B cell (primary cell): ENCODE data around the gene HCFC1. TPM values are rescaled to one million over a fixed set of nuclear protein-coding genes. Genes with fewer than 3 reads are reported as not detected.
A peak's percentile ranks its signal among the peaks of the same experiment; 100 is the strongest.

Experiments used
- ATAC-seq: fragments of 200-7000 bp; cut with Tn5 transposase; one replicate; pipeline ENCODE4 v1.10.0; 2021; ENCODE audit warnings: low read depth, mild to moderate bottlenecking, moderate number of reproducible peaks, moderate library complexity
- CTCF ChIA-PET: fragments of 350-600 bp; sonication (Branson Sonifier 250); formaldehyde crosslinking; loops from one replicate; lab custom pipeline; 2021; ENCODE audit warnings: antibody characterized with exemption, inconsistent platforms; lab: Charles Lee
- POLR2A ChIA-PET: fragments of 350-600 bp; sonication (Branson Sonifier 250); formaldehyde crosslinking; loops from one replicate; lab custom pipeline; 2021; ENCODE audit warnings: antibody characterized with exemption; lab: Charles Lee
- DNase-seq: peaks from one replicate; pipeline ENCODE4 v3.0.0; 2013
- H2AFZ ChIP-seq: 2 replicates; pipeline ENCODE4 v1.6.1; 2012; ENCODE audit warnings: mild to moderate bottlenecking, low read depth, low read length; ENCODE audit not compliant: insufficient read depth, poor library complexity, severe bottlenecking
- H3K27ac ChIP-seq, 2 donors: 1 replicate in 1 of 2; 2 replicates in 1 of 2; pipeline ENCODE4 v1.5.1; 2012 to 2013; ENCODE audit warnings: low read length in 2 of 2, mild to moderate bottlenecking in 2 of 2, moderate library complexity in 1 of 2
- H3K27me3 ChIP-seq, 4 experiments: fragments of 200-600 bp in 1 of 4; sonication (generic) in 1 of 4; replicated peaks in 1 of 4; 1 replicate in 2 of 4; 2 replicates in 2 of 4; pipeline versions ENCODE4 v1.6.1 to v1.7.0; 2013 to 2016; ENCODE audit warnings: low read length in 3 of 4, mild to moderate bottlenecking in 2 of 4, mixed read lengths in 1 of 4, moderate library complexity in 1 of 4; ENCODE audit not compliant: insufficient read depth in 4 of 4, control insufficient read depth in 3 of 4; ENCODE audit errors: control extremely low read depth in 1 of 4
- H3K36me3 ChIP-seq, 2 experiments: replicated peaks in 1 of 2; 1 replicate in 1 of 2; 2 replicates in 1 of 2; pipeline versions ENCODE4 v1.6.1 to v1.7.1; 2013; ENCODE audit warnings: low read length in 1 of 2; ENCODE audit not compliant: insufficient read depth in 2 of 2, control insufficient read depth in 1 of 2; ENCODE audit errors: control extremely low read depth in 1 of 2, extremely low read depth in 1 of 2
- H3K4me1 ChIP-seq, 2 donors: fragments of 200-600 bp in 1 of 2; sonication (generic) in 1 of 2; 1 replicate in 1 of 2; 2 replicates in 1 of 2; pipeline versions ENCODE4 v1.5.1 to v1.6.1; 2013 to 2017; ENCODE audit warnings: low read length in 2 of 2; ENCODE audit not compliant: control insufficient read depth in 2 of 2, insufficient read depth in 2 of 2
- H3K4me2 ChIP-seq: replicated peaks from 2 replicates; pipeline ENCODE3; 2012; ENCODE audit warnings: mild to moderate bottlenecking, low read depth, low read length; ENCODE audit not compliant: poor library complexity, severe bottlenecking
- H3K4me3 ChIP-seq, 5 experiments: fragments of 200-600 bp in 1 of 5; sonication (generic) in 1 of 5; 1 replicate in 3 of 5; 2 replicates in 2 of 5; pipeline versions ENCODE4 v1.5.1 to v1.7.0; 2011 to 2016; ENCODE audit warnings: low read length in 4 of 5, mild to moderate bottlenecking in 4 of 5, low read depth in 2 of 5, control low read depth in 1 of 5, moderate library complexity in 1 of 5; ENCODE audit not compliant: insufficient read depth in 1 of 5; ENCODE audit errors: control extremely low read depth in 1 of 5, extremely low read depth in 1 of 5
- H3K79me2 ChIP-seq: fragments of 200-600 bp; sonication (generic); one replicate; pipeline ENCODE4 v1.6.0; 2016; ENCODE audit warnings: low read length; ENCODE audit not compliant: control insufficient read depth, insufficient read depth
- H3K9ac ChIP-seq: fragments of 200-600 bp; sonication (generic); 2 replicates; pipeline ENCODE4 v1.6.1; 2017; ENCODE audit warnings: mild to moderate bottlenecking, low read length, moderate library complexity
- H3K9me3 ChIP-seq, 3 donors: one replicate each; pipeline versions ENCODE4 v1.6.1 to v1.7.1; 2013; ENCODE audit warnings: low read length in 2 of 3; ENCODE audit not compliant: control insufficient read depth in 2 of 3, insufficient read depth in 1 of 3; ENCODE audit errors: control extremely low read depth in 1 of 3
- H4K20me1 ChIP-seq: 2 replicates; pipeline ENCODE4 v1.6.0; 2012; ENCODE audit warnings: mild to moderate bottlenecking, low read length; ENCODE audit not compliant: insufficient read depth, control insufficient read depth, poor library complexity, severe bottlenecking
- H3K27ac Mint-ChIP-seq: one replicate; pipeline ENCODE4 v1.8.0; 2021; ENCODE audit warnings: mixed read lengths
- H3K27me3 Mint-ChIP-seq: one replicate; pipeline ENCODE4 v1.8.0; 2021; ENCODE audit warnings: mixed read lengths
- H3K4me1 Mint-ChIP-seq: one replicate; pipeline ENCODE4 v1.8.0; 2021; ENCODE audit warnings: mixed read lengths
- H3K4me3 Mint-ChIP-seq: one replicate; pipeline ENCODE4 v1.8.0; 2021; ENCODE audit warnings: mixed read lengths
- H3K9me3 Mint-ChIP-seq: one replicate; pipeline ENCODE4 v1.8.0; 2022; ENCODE audit warnings: mixed read lengths; ENCODE audit not compliant: insufficient read depth
- CTCF ChIP-seq: fragments of 200-600 bp; IDR thresholded peaks from one replicate; pipeline ENCODE4 v1.8.0; 2022; ENCODE audit warnings: antibody characterized with exemption, mild to moderate bottlenecking
- EZH2 ChIP-seq: IDR thresholded peaks from 2 replicates; pipeline ENCODE4 v1.6.1; 2012; ENCODE audit warnings: borderline replicate concordance, low read depth, mild to moderate bottlenecking, moderate library complexity, low read length; ENCODE audit not compliant: insufficient read depth, poor library complexity, severe bottlenecking
- WGBS: methylation state at CpG from one replicate; pipeline ENCODE4 v1.1.5; 2013; ENCODE audit warnings: missing lambda C conversion rate; ENCODE audit not compliant: insufficient coverage; 5-methylcytosine and 5-hydroxymethylcytosine counted together
- intact Hi-C: fragments of 100-400 bp; cut with micrococcal nuclease; formaldehyde crosslinking; loops from one replicate; pipeline ENCODE4 v1.10.0; 2022
- polyA plus RNA-seq: library from polyadenylated mRNA; depleted of rRNA; stranded (reverse); fragments of >200 nt; gene quantifications from 2 replicates; pipeline ENCODE4 v1.2.3, GENCODE V29; 2012
- total RNA-seq, 2 donors: library from RNA; stranded (reverse); fragments of 120-200 nt in 1 of 2; gene quantifications; 1 replicate in 1 of 2; 2 replicates in 1 of 2; pipeline versions ENCODE4 v1.2.3 to v1.2.4, GENCODE V29; 2013 to 2022

The HCFC1 gene
- total and polyA plus RNA-seq, 2 donors (not counting 1 experiment from before 2014, with no cell fraction given): 32.1 to 57.7 TPM

- peak overlapping the region; percentile 47 for H3K4me2 ChIP-seq
- H3K9me3 Mint-ChIP-seq: no peaks in the 10 kb centered on the region
- intact Hi-C loops: no loop called here
- peak overlapping the region in 1 of 2 donors; percentile 52 for H3K27ac ChIP-seq
- H3K27me3 ChIP-seq: no peaks in the 10 kb centered on the region
- H3K4me3 Mint-ChIP-seq: peak overlapping the region; percentile 73
- H3K79me2 ChIP-seq: no peaks in the 10 kb centered on the region
- DNase-seq: no peak
- H3K36me3 ChIP-seq: peaks cover 0 to 4% of the 10 kb centered on the region in 2 experiments
- CTCF ChIA-PET: no interaction called here
- no peak for TF ChIP-seq CTCF
- no peak for TF ChIP-seq EZH2
- no peaks in the 10 kb centered on the region for H3K27me3 Mint-ChIP-seq
- H3K27ac Mint-ChIP-seq: peak overlapping the region; percentile 95
- H3K9ac ChIP-seq: no peak overlapping the region
- peaks cover 45 to 48% of the 10 kb centered on the region in 2 donors for H3K4me1 ChIP-seq
- WGBS: 42% methylated on average over 11 of the region's 18 CpGs
- no peaks in the 10 kb centered on the region for H3K9me3 ChIP-seq
- no peak overlapping the region for H3K4me3 ChIP-seq
- no peak for ATAC-seq
- peaks cover 49% of the 10 kb centered on the region for H3K4me1 Mint-ChIP-seq
- POLR2A ChIA-PET: interaction anchor here (0.5 to 0.9 kb wide), 2 partner anchors 7 to 21 kb away, joined by 3 to 5 read pairs; no protein-coding TSS in a partner anchor
- H2AFZ ChIP-seq: peak overlapping the region; percentile 22
- H4K20me1 ChIP-seq: no peaks in the 10 kb centered on the region
These were observed 68.2 kb downstream of the HCFC1 start for GRCh38 chrX:153903238-153903980.

- H3K9me3 ChIP-seq: no peaks in the 10 kb centered on the region
- ChIA-PET POLR2A (no interaction called here), CTCF (no interaction called here)
- H3K4me1 Mint-ChIP-seq: peaks cover 49% of the 10 kb centered on the region
- WGBS: 48% methylated on average over 6 of the region's 10 CpGs
- H4K20me1 ChIP-seq: no peaks in the 10 kb centered on the region
- H3K79me2 ChIP-seq: no peaks in the 10 kb centered on the region
- no peaks in the 10 kb centered on the region for H3K36me3 ChIP-seq
- peak overlapping the region; percentile 72 for H3K4me3 Mint-ChIP-seq
- DNase-seq (no peak), ATAC-seq (no peak)
- H3K4me1 ChIP-seq: peaks cover 45 to 48% of the 10 kb centered on the region in 2 donors
- no peaks in the 10 kb centered on the region for H3K27me3 Mint-ChIP-seq
- no peak overlapping the region for H3K9ac ChIP-seq
- H2AFZ ChIP-seq: no peak overlapping the region
- H3K27me3 ChIP-seq: no peaks in the 10 kb centered on the region
- intact Hi-C loops: no loop called here
- TF ChIP-seq CTCF (no peak), EZH2 (no peak)
- H3K27ac Mint-ChIP-seq: no peak overlapping the region
- no peak overlapping the region for H3K27ac ChIP-seq
- H3K4me3 ChIP-seq: no peak overlapping the region
- H3K9me3 Mint-ChIP-seq: no peaks in the 10 kb centered on the region
- peak overlapping the region; percentile 64 for H3K4me2 ChIP-seq
These were observed 69.2 kb downstream of the HCFC1 start for GRCh38 chrX:153902385-153902784.
